ENCODE results near the gene LRRC56. TPM values are rescaled to one million over a fixed set of nuclear protein-coding genes. Genes with fewer than 3 reads are reported as not detected.

LRRC56 gene
- total and polyA plus RNA-seq, 2 experiments from 2014 or later, result 0.40 to 1.6 TPM

DNA sequence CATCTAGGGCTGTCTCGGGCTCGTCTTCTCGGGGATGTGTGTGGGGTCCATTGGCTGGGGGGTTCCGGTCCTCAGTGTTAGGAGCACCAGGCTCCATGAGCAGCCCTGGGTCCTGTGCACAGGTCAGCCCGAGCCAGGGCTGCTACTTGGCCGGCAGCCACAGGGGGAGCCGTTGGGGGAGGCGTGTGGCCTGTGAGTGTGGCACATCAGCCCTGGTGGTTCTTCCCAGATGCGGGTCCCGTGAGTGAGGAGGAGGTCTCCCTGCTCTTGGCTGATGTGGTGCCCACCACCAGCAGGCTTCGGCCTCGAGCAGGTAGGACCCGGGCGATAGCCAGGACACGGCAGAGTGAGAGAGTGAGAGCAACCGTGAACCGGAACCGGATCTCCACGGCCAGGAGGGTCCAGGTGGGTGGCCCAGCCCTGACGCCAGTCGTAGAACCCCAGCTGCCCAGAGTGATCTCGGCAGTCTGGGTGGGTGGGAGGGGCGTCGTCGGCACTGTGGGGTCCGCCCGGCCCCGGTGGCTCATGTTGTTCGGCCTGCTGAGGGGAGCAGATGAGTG, 59.9 kb downstream of the LRRC56 start:
- TF ChIP-seq EZH2phosphoT487 (IDR thresholded peaks at IDR 0.05; ENCODE audit: low read depth, severe bottlenecking, unreplicated experiment), result no peak
- TF ChIP-seq, protein P1, sequence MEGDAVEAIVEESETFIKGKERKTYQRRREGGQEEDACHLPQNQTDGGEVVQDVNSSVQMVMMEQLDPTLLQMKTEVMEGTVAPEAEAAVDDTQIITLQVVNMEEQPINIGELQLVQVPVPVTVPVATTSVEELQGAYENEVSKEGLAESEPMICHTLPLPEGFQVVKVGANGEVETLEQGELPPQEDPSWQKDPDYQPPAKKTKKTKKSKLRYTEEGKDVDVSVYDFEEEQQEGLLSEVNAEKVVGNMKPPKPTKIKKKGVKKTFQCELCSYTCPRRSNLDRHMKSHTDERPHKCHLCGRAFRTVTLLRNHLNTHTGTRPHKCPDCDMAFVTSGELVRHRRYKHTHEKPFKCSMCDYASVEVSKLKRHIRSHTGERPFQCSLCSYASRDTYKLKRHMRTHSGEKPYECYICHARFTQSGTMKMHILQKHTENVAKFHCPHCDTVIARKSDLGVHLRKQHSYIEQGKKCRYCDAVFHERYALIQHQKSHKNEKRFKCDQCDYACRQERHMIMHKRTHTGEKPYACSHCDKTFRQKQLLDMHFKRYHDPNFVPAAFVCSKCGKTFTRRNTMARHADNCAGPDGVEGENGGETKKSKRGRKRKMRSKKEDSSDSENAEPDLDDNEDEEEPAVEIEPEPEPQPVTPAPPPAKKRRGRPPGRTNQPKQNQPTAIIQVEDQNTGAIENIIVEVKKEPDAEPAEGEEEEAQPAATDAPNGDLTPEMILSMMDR (IDR thresholded peaks at IDR 0.05; ENCODE audit: poor library complexity), result no peak
- TF ChIP-seq EZH2 (IDR thresholded peaks at IDR 0.05; ENCODE audit: borderline replicate concordance), result no peak
- Histone ChIP-seq H3K4me1 (ENCODE audit: insufficient read depth) (no peaks in the 10 kb centered on the region), H3K79me2 (peaks cover 27% of the 10 kb centered on the region), H2AFZ (no peak overlapping the region), H3K36me3 (replicated peaks; ENCODE audit: insufficient read depth, low read depth) (no peaks in the 10 kb centered on the region), H3K27me3 (no peaks in the 10 kb centered on the region), H3K4me3 (no peak overlapping the region), H3K27ac (no peak overlapping the region), H3K9me2 (replicated peaks; ENCODE audit: insufficient read depth) (no peaks in the 10 kb centered on the region), H3K9me3 (ENCODE audit: low read depth) (no peaks in the 10 kb centered on the region), H4K20me1 (ENCODE audit: insufficient read depth, poor library complexity, severe bottlenecking) (peaks cover 6% of the 10 kb centered on the region), H3K4me2 (no peak overlapping the region)
- no peak for DNase-seq (ENCODE audit: low spot score)
- 97% methylated on average over 23 of the region's 29 CpGs for WGBS (ENCODE audit: low lambda C conversion rate, missing lambda C conversion rate)

DNA sequence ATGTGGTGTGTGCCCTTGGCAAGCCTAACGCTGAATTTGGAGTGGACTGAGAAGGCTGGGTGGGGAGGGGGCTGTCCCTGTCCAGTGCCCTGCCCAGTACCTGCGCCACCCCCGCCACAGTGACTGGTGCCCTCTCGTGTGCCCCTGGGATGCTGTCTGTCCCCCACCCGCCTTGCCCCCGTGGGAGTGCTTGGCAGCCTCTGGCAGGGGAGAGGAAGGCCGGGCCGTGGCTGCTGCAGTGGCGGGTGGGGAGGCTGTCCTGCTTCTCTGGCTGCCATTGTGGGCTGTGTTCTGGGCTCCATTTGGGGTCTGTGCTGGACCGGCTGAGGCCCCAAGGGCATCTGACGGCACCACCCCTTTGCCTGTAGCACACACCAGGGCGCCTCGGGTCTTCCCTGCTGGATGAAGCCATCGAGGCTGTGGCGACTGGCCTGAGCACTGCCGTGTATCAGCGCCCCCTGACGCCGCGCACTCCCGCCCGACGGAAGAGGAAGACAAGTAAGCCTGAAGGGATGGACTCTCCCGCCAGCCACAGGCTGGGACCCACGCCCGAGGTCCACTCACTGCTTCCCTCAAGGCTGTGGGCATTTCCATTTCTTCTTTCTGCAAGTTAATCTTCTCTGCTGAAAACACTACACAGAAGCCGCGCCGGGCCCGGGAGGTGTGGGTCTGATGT, 60.8 kb downstream of the LRRC56 start:
- H3K4me3 ChIP-seq, result no peak overlapping the region
- H3K9me3 ChIP-seq (ENCODE audit: low read depth), result no peaks in the 10 kb centered on the region
- H3K4me1 ChIP-seq (ENCODE audit: insufficient read depth), result no peaks in the 10 kb centered on the region
- no peak for DNase-seq (ENCODE audit: low spot score)
- TF ChIP-seq EZH2phosphoT487 (IDR thresholded peaks at IDR 0.05; ENCODE audit: low read depth, severe bottlenecking, unreplicated experiment) (no peak), EZH2 (IDR thresholded peaks at IDR 0.05; ENCODE audit: borderline replicate concordance) (no peak)
- TF ChIP-seq, protein P1 (IDR thresholded peaks at IDR 0.05; ENCODE audit: poor library complexity), result no peak
- no peaks in the 10 kb centered on the region for H3K36me3 ChIP-seq (replicated peaks; ENCODE audit: insufficient read depth, low read depth)
- no peaks in the 10 kb centered on the region for H3K9me2 ChIP-seq (replicated peaks; ENCODE audit: insufficient read depth)
- 94% methylated on average over 27 of the region's 30 CpGs for WGBS (ENCODE audit: low lambda C conversion rate, missing lambda C conversion rate)
- H3K79me2 ChIP-seq, result peaks cover 27% of the 10 kb centered on the region
- no peak overlapping the region for H3K4me2 ChIP-seq
- no peak overlapping the region for H3K27ac ChIP-seq
- H4K20me1 ChIP-seq (ENCODE audit: insufficient read depth, poor library complexity, severe bottlenecking), result peaks cover 6% of the 10 kb centered on the region
- no peak overlapping the region for H2AFZ ChIP-seq
- H3K27me3 ChIP-seq, result no peaks in the 10 kb centered on the region

DNA sequence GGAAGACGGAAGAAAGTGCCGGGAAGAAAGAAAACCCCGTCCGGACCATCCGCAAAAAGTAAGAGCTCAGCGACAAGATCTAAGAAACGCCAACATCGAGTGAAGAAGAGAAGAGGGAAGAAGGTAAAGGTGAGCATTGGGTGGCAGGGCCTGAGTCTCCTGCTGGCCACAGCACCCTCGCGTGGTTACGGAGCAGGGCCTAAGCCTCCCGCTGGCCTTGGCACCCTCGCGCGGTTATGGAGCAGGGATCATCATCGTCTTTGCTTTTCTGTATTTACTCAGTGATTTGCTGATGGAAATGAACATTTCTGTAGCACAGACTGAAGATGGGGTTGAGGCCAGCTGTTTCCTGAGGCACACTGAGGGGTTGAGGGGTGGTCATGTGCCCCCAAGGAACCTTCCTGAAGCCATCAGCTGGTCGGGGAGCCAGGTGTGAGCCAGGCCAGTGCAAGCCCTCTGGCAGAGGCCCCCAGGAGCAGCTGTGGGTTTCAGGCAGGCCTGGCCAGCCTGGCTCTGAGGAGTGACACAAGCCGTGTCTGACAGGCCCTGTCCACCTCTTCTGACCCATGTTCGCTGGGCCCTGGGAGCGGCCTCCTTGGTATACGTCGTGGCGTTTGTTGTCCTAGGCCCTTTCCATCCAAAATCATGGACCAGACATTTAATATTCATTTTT, 64.4 kb downstream of the LRRC56 start:
- H3K27ac ChIP-seq, result no peak overlapping the region
- no peak overlapping the region for H3K4me3 ChIP-seq
- 96% methylated on average over 23 of the region's 23 CpGs for WGBS (ENCODE audit: low lambda C conversion rate, missing lambda C conversion rate)
- no peaks in the 10 kb centered on the region for H3K27me3 ChIP-seq
- H3K9me3 ChIP-seq (ENCODE audit: low read depth), result no peaks in the 10 kb centered on the region
- H3K79me2 ChIP-seq, result peaks cover 4% of the 10 kb centered on the region
- DNase-seq (ENCODE audit: low spot score), result no peak
- H4K20me1 ChIP-seq (ENCODE audit: insufficient read depth, poor library complexity, severe bottlenecking), result peaks cover 4% of the 10 kb centered on the region
- no peak overlapping the region for H2AFZ ChIP-seq
- no peaks in the 10 kb centered on the region for H3K4me1 ChIP-seq (ENCODE audit: insufficient read depth)
- H3K4me2 ChIP-seq, result no peak overlapping the region
- TF ChIP-seq EZH2 (IDR thresholded peaks at IDR 0.05; ENCODE audit: borderline replicate concordance) (no peak), EZH2phosphoT487 (IDR thresholded peaks at IDR 0.05; ENCODE audit: low read depth, severe bottlenecking, unreplicated experiment) (no peak)
- TF ChIP-seq, protein P1 (IDR thresholded peaks at IDR 0.05; ENCODE audit: poor library complexity), result no peak
- H3K9me2 ChIP-seq (replicated peaks; ENCODE audit: insufficient read depth), result no peaks in the 10 kb centered on the region
- H3K36me3 ChIP-seq (replicated peaks; ENCODE audit: insufficient read depth, low read depth), result no peaks in the 10 kb centered on the region

All from hepatocyte (in vitro differentiated cells).